NCI-H748 (cell line): ENCODE results near the gene RPS6KA2.

ENCODE experiments used
- DNase-seq: peaks from one replicate; lab custom pipeline; 2025; ENCODE audit not compliant: unreplicated experiment; lab: John Stamatoyannopoulos, UW

Gene RPS6KA2

GRCh38 chr6:166578536-166579236 is 48.4 kb downstream of the RPS6KA2 start:
- no peak for DNase-seq

GRCh38 chr6:166575205-166575604 is 51.8 kb downstream of the RPS6KA2 start:
- DNase-seq = no peak

GRCh38 chr6:166573511-166574216 is 53.4 kb downstream of the RPS6KA2 start:
- DNase-seq = no peak

- no peak for DNase-seq
Measured at GRCh38 chr6:166572370-166573261, 54.4 kb downstream of the RPS6KA2 start.

GRCh38 chr6:166570929-166571713 is 55.9 kb downstream of the RPS6KA2 start:
- no peak for DNase-seq

- DNase-seq = peak; percentile 31
Measured at GRCh38 chr6:166569206-166569605, 57.8 kb downstream of the RPS6KA2 start.

GRCh38 chr6:166567813-166568212 is 59.2 kb downstream of the RPS6KA2 start:
- no peak for DNase-seq

- DNase-seq = no peak
Measured at GRCh38 chr6:166567107-166567506, 59.9 kb downstream of the RPS6KA2 start.

GRCh38 chr6:166566026-166567011 is 60.7 kb downstream of the RPS6KA2 start:
- DNase-seq = no peak

- no peak for DNase-seq
Measured at GRCh38 chr6:166565084-166565967, 61.7 kb downstream of the RPS6KA2 start.

- DNase-seq = peak; percentile 64
Measured at GRCh38 chr6:166563805-166564204, 63.2 kb downstream of the RPS6KA2 start.

GRCh38 chr6:166563200-166563599 is 63.9 kb downstream of the RPS6KA2 start:
- no peak for DNase-seq

- no peak for DNase-seq
Measured at GRCh38 chr6:166562726-166563125, 64.3 kb downstream of the RPS6KA2 start.

- DNase-seq = no peak
Measured at GRCh38 chr6:166561771-166562359, 65.2 kb downstream of the RPS6KA2 start.

GRCh38 chr6:166560222-166560621 is 66.8 kb downstream of the RPS6KA2 start:
- no peak for DNase-seq

GRCh38 chr6:166559662-166560061 is 67.4 kb downstream of the RPS6KA2 start:
- no peak for DNase-seq

GRCh38 chr6:166559211-166559610 is 67.8 kb downstream of the RPS6KA2 start:
- no peak for DNase-seq
